Keratinocyte (primary cell): ENCODE measurements around the gene MLLT10. TPM values are rescaled to one million over a fixed set of nuclear protein-coding genes. Genes with fewer than 3 reads are reported as not detected.

Experiments
- DNase-seq: peaks from one replicate; pipeline ENCODE4 v3.0.0-alpha.2; 2011; ENCODE audit warnings: low read depth, missing footprints, low spot score
- FAIRE-seq: peaks from 2 replicates; lab custom pipeline; 2011; peaks lifted over from hg19 to GRCh38; lab: Jason Lieb, UNC
- H2AFZ ChIP-seq: 2 replicates; pipeline ENCODE4 v1.6.0; 2012; ENCODE audit warnings: low read length, control low read depth, inconsistent platforms; ENCODE audit not compliant: control insufficient read depth
- H3K27ac ChIP-seq: 2 replicates; pipeline ENCODE4 v1.5.1; 2011; ENCODE audit warnings: low read length; ENCODE audit not compliant: control insufficient read depth, insufficient read depth
- H3K27me3 ChIP-seq: 3 replicates; pipeline ENCODE4 v1.6.0; 2011; ENCODE audit warnings: low read length; ENCODE audit not compliant: control insufficient read depth, insufficient read depth; ENCODE audit errors: extremely low read depth
- H3K36me3 ChIP-seq, 2 experiments: 2 replicates in 1 of 2; 3 replicates in 1 of 2; pipeline ENCODE4 v1.5.1; 2011; ENCODE audit warnings: low read length in 2 of 2, mild to moderate bottlenecking in 1 of 2; ENCODE audit not compliant: control insufficient read depth in 2 of 2, insufficient read depth in 2 of 2; ENCODE audit errors: extremely low read depth in 1 of 2
- H3K4me1 ChIP-seq: 3 replicates; pipeline ENCODE4 v1.5.1; 2011; ENCODE audit warnings: low read length; ENCODE audit not compliant: control insufficient read depth, insufficient read depth; ENCODE audit errors: extremely low read depth
- H3K4me2 ChIP-seq: 3 replicates; pipeline ENCODE4 v1.6.0; 2011; ENCODE audit warnings: low read depth, low read length; ENCODE audit not compliant: control insufficient read depth, insufficient read depth; ENCODE audit errors: extremely low read depth
- H3K4me3 ChIP-seq, 3 experiments: fragments of 200-600 bp in 1 of 3; sonication (generic) in 1 of 3; 2 replicates in 2 of 3; 3 replicates in 1 of 3; pipeline ENCODE4 v1.5.1; 2011 to 2016; ENCODE audit warnings: low read length in 3 of 3, mild to moderate bottlenecking in 3 of 3, control low read depth in 2 of 3, inconsistent platforms in 1 of 3, low read depth in 1 of 3, mixed read lengths in 1 of 3, mixed run types in 1 of 3, moderate library complexity in 1 of 3; ENCODE audit not compliant: control insufficient read depth in 2 of 3, insufficient read depth in 2 of 3; ENCODE audit errors: extremely low read depth in 1 of 3
- H3K79me2 ChIP-seq: 2 replicates; pipeline ENCODE4 v1.6.0; 2012; ENCODE audit warnings: low read length; ENCODE audit not compliant: control insufficient read depth, insufficient read depth
- H3K9ac ChIP-seq: 3 replicates; pipeline ENCODE4 v1.6.0; 2011; ENCODE audit warnings: low read length; ENCODE audit not compliant: control insufficient read depth, insufficient read depth; ENCODE audit errors: extremely low read depth
- H3K9me1 ChIP-seq: 3 replicates; pipeline ENCODE4 v1.6.0; 2011; ENCODE audit warnings: low read length; ENCODE audit not compliant: control insufficient read depth, insufficient read depth; ENCODE audit errors: extremely low read depth
- H3K9me3 ChIP-seq: 2 replicates; pipeline ENCODE4 v1.5.1; 2012; ENCODE audit warnings: low read depth, low read length; ENCODE audit not compliant: control insufficient read depth
- H4K20me1 ChIP-seq: 3 replicates; pipeline ENCODE4 v1.6.0; 2011; ENCODE audit warnings: low read length; ENCODE audit not compliant: control insufficient read depth, insufficient read depth; ENCODE audit errors: extremely low read depth
- EZH2 ChIP-seq: IDR thresholded peaks from one replicate; pipeline ENCODE4 v1.6.1; 2012; ENCODE audit warnings: inconsistent platforms, mild to moderate bottlenecking, low read length, moderate library complexity
- dilution Hi-C: fragments of 300-500 bp; cut with MboI; formaldehyde crosslinking; loops from one replicate; pipeline ENCODE4 v1.7.0; 2020; ENCODE audit warnings: low sequenced_read_pairs; ENCODE audit not compliant: extremely low pct_ligation_motif_present
- polyA plus RNA-seq, 5 experiments: library from polyadenylated mRNA; depleted of rRNA in 3 of 5; stranded (reverse) in 3 of 5; stranded (forward) in 1 of 5; unstranded in 1 of 5; fragments of >200 nt; gene quantifications; 1 replicate in 1 of 5; 2 replicates in 3 of 5; 3 replicates in 1 of 5; pipeline versions ENCODE4 v1.2.1 to v1.2.3, GENCODE V29; 2011 to 2012; ENCODE audit warnings: missing spikeins in 2 of 5, low read depth in 1 of 5, low replicate concordance in 1 of 5
- TF ChIP-seq, protein P1 (sequence below), 3 experiments: IDR thresholded peaks in 1 of 3; conservative IDR thresholded peaks in 1 of 3; optimal IDR thresholded peaks in 1 of 3; 2 replicates in 2 of 3; 3 replicates in 1 of 3; pipeline versions ENCODE3 to v1.5.1; 2011; ENCODE audit warnings: low read length in 3 of 3, mild to moderate bottlenecking in 3 of 3, moderate library complexity in 2 of 3, control low read depth in 1 of 3, inconsistent platforms in 1 of 3; ENCODE audit not compliant: insufficient read depth in 2 of 3; ENCODE audit errors: extremely low read depth in 1 of 3

Gene MLLT10
- polyA plus RNA-seq, 1 donor (not counting 4 experiments of a cell fraction or from before 2014, with no cell fraction given) = 40.2 TPM

GRCh38 chr10:21614000-21614399, 80.0 kb downstream of the MLLT10 start:
- FAIRE-seq = no peak
- DNase-seq = no peak
- Histone ChIP-seq H3K79me2 (peaks cover 12% of the 10 kb centered on the region), H3K9ac (no peak overlapping the region), H3K27ac (no peak overlapping the region), H4K20me1 (peaks cover 3% of the 10 kb centered on the region), H3K27me3 (no peaks in the 10 kb centered on the region), H3K9me1 (no peaks in the 10 kb centered on the region), H3K4me3 (no peak overlapping the region), H3K4me2 (no peak overlapping the region), H3K36me3 (peaks cover 3 to 5% of the 10 kb centered on the region in 2 experiments), H3K9me3 (no peaks in the 10 kb centered on the region), H3K4me1 (no peaks in the 10 kb centered on the region), H2AFZ (no peak overlapping the region)
- dilution Hi-C loops = no loop called here
- TF ChIP-seq, protein P1, sequence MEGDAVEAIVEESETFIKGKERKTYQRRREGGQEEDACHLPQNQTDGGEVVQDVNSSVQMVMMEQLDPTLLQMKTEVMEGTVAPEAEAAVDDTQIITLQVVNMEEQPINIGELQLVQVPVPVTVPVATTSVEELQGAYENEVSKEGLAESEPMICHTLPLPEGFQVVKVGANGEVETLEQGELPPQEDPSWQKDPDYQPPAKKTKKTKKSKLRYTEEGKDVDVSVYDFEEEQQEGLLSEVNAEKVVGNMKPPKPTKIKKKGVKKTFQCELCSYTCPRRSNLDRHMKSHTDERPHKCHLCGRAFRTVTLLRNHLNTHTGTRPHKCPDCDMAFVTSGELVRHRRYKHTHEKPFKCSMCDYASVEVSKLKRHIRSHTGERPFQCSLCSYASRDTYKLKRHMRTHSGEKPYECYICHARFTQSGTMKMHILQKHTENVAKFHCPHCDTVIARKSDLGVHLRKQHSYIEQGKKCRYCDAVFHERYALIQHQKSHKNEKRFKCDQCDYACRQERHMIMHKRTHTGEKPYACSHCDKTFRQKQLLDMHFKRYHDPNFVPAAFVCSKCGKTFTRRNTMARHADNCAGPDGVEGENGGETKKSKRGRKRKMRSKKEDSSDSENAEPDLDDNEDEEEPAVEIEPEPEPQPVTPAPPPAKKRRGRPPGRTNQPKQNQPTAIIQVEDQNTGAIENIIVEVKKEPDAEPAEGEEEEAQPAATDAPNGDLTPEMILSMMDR (optimal IDR thresholded peaks at IDR 0.05 in 1 of 3, IDR thresholded peaks at IDR 0.05 in 1 of 3, conservative IDR thresholded peaks at IDR 0.05 in 1 of 3; ENCODE audit: extremely low read depth in 1 of 3, insufficient read depth in 2 of 3, low read length in 3 of 3) = no peak
- TF ChIP-seq EZH2 = no peak

GRCh38 chr10:21617267-21617666, 83.2 kb downstream of the MLLT10 start:
- Histone ChIP-seq H3K79me2 (no peaks in the 10 kb centered on the region), H3K4me2 (no peak overlapping the region), H3K9me3 (no peaks in the 10 kb centered on the region), H3K9ac (no peak overlapping the region), H3K4me3 (no peak overlapping the region), H3K27ac (no peak overlapping the region), H2AFZ (no peak overlapping the region), H3K9me1 (no peaks in the 10 kb centered on the region), H3K36me3 (peaks cover 3 to 4% of the 10 kb centered on the region in 2 experiments), H3K27me3 (no peaks in the 10 kb centered on the region), H3K4me1 (no peaks in the 10 kb centered on the region), H4K20me1 (no peaks in the 10 kb centered on the region)
- DNase-seq (no peak), FAIRE-seq (no peak)
- TF ChIP-seq EZH2 = no peak
- TF ChIP-seq, protein P1 (optimal IDR thresholded peaks at IDR 0.05 in 1 of 3, IDR thresholded peaks at IDR 0.05 in 1 of 3, conservative IDR thresholded peaks at IDR 0.05 in 1 of 3; ENCODE audit: extremely low read depth in 1 of 3, insufficient read depth in 2 of 3, low read length in 3 of 3) = no peak
- dilution Hi-C loops = no loop called here
